ENCODE measurements around the gene MATK. TPM values are rescaled to one million over a fixed set of nuclear protein-coding genes. Genes with fewer than 3 reads are reported as not detected.

MATK gene
- total RNA-seq, 1 experiment from 2014 or later = 0.29 TPM

GRCh38 chr19:3833578-3834348 is 47.6 kb upstream of the MATK start:
- ChIA-PET CTCF (no interaction called here), POLR2A (no interaction called here)
- H3K27me3 Mint-ChIP-seq (ENCODE audit: insufficient read depth, unreplicated experiment) = no peaks in the 10 kb centered on the region
- BruUV-seq (replicated peaks) = no TSS peak
- H3K4me1 Mint-ChIP-seq (ENCODE audit: low read depth, unreplicated experiment) = no peaks in the 10 kb centered on the region
- H3K9me3 Mint-ChIP-seq (ENCODE audit: unreplicated experiment) = no peaks in the 10 kb centered on the region
- H3K4me3 ChIP-seq (ENCODE audit: low read depth, low read length) = no peak overlapping the region
- H3K9me3 ChIP-seq = no peaks in the 10 kb centered on the region
- no peak for DNase-seq
- intact Hi-C loops (cut with micrococcal nuclease; ENCODE audit: unreplicated experiment) = no loop called here
- H3K27me3 ChIP-seq (replicated peaks; ENCODE audit: control insufficient read depth, insufficient read depth, low read length) = no peaks in the 10 kb centered on the region
- no peaks in the 10 kb centered on the region for H3K4me1 ChIP-seq
- H3K36me3 Mint-ChIP-seq (ENCODE audit: insufficient read depth, unreplicated experiment) = peaks cover 5% of the 10 kb centered on the region
- H3K36me3 ChIP-seq (ENCODE audit: control insufficient read depth, insufficient read depth, low read length) = no peaks in the 10 kb centered on the region
- H3K4me3 Mint-ChIP-seq (ENCODE audit: unreplicated experiment) = no peak overlapping the region
- TF ChIP-seq, protein P1, sequence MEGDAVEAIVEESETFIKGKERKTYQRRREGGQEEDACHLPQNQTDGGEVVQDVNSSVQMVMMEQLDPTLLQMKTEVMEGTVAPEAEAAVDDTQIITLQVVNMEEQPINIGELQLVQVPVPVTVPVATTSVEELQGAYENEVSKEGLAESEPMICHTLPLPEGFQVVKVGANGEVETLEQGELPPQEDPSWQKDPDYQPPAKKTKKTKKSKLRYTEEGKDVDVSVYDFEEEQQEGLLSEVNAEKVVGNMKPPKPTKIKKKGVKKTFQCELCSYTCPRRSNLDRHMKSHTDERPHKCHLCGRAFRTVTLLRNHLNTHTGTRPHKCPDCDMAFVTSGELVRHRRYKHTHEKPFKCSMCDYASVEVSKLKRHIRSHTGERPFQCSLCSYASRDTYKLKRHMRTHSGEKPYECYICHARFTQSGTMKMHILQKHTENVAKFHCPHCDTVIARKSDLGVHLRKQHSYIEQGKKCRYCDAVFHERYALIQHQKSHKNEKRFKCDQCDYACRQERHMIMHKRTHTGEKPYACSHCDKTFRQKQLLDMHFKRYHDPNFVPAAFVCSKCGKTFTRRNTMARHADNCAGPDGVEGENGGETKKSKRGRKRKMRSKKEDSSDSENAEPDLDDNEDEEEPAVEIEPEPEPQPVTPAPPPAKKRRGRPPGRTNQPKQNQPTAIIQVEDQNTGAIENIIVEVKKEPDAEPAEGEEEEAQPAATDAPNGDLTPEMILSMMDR (IDR thresholded peaks at IDR 0.05; ENCODE audit: insufficient read depth in 1 of 2, low read depth in 1 of 2, low read length in 1 of 2, severe bottlenecking in 1 of 2, unreplicated experiment in 1 of 2) = no peak
- no peak overlapping the region for H3K27ac Mint-ChIP-seq (ENCODE audit: unreplicated experiment)

DNA sequence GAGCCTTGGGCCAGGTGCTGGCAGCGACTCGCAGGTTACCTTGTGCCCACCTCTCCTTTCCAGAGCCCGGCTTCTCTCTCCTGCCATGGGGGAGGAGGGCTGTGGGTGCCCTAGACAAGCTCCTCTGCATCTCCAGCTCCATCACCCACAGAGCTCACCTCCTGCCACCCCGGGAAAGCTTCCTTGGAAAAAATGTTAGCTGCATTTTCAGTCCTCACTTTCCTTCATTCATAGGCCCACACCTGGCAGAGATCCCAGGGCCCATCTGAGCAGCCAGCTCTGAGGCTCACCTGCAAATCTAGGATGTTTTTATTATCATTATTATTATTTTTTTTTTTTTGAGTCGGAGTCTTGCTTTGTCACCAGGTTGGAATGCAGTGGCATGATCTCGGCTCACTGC is 45.8 kb upstream of the MATK start:
- intact Hi-C loops (cut with micrococcal nuclease; ENCODE audit: unreplicated experiment) = no loop called here

DNA sequence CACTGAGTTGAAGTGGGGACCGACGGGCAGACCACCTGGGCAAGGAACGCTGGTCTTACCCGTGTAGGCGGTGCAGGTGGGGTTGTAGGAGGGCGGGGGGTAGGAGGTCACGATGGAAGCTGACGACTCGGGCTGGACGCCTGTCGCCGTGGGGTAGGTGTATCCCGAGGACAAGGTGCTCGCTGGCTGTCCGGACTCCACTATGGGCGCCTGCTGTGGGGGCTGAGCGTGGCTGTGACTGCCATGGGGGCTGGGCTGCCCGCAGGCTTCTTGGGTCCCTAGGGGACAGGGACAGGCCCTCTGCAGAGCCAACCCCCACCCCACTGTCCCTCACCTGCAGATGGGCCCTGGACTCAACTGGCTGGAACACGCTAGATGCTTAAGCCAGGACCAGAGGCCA is 45.4 kb upstream of the MATK start:
- H3K4me1 Mint-ChIP-seq (ENCODE audit: low read depth, unreplicated experiment) = no peaks in the 10 kb centered on the region
- no peaks in the 10 kb centered on the region for H3K36me3 Mint-ChIP-seq (ENCODE audit: insufficient read depth, unreplicated experiment)
- H3K27me3 Mint-ChIP-seq (ENCODE audit: insufficient read depth, unreplicated experiment) = no peaks in the 10 kb centered on the region
- POLR2A ChIA-PET = no interaction called here
- Histone ChIP-seq H3K27me3 (replicated peaks; ENCODE audit: control insufficient read depth, insufficient read depth, low read length) (no peaks in the 10 kb centered on the region), H3K9me3 (no peaks in the 10 kb centered on the region), H3K4me3 (ENCODE audit: low read depth, low read length) (no peak overlapping the region), H3K36me3 (ENCODE audit: control insufficient read depth, insufficient read depth, low read length) (no peaks in the 10 kb centered on the region), H3K4me1 (no peaks in the 10 kb centered on the region)
- H3K27ac Mint-ChIP-seq (ENCODE audit: unreplicated experiment) = no peak overlapping the region
- intact Hi-C loops (cut with micrococcal nuclease; ENCODE audit: unreplicated experiment) = no loop called here
- no peaks in the 10 kb centered on the region for H3K9me3 Mint-ChIP-seq (ENCODE audit: unreplicated experiment)
- CTCF ChIA-PET = no interaction called here
- no peak for DNase-seq
- no peak overlapping the region for H3K4me3 Mint-ChIP-seq (ENCODE audit: unreplicated experiment)
- TF ChIP-seq, protein P1 (IDR thresholded peaks at IDR 0.05; ENCODE audit: insufficient read depth in 1 of 2, low read depth in 1 of 2, low read length in 1 of 2, severe bottlenecking in 1 of 2, unreplicated experiment in 1 of 2) = no peak
- BruUV-seq (replicated peaks) = no TSS peak

More for the DNA sequence above, 45.8 kb upstream of the MATK start:
- TF ChIP-seq, protein P1 (IDR thresholded peaks at IDR 0.05; ENCODE audit: insufficient read depth in 1 of 2, low read depth in 1 of 2, low read length in 1 of 2, severe bottlenecking in 1 of 2, unreplicated experiment in 1 of 2) = no peak
- H3K4me1 Mint-ChIP-seq (ENCODE audit: low read depth, unreplicated experiment) = no peaks in the 10 kb centered on the region
- H3K36me3 Mint-ChIP-seq (ENCODE audit: insufficient read depth, unreplicated experiment) = no peaks in the 10 kb centered on the region
- BruUV-seq (replicated peaks) = no TSS peak
- POLR2A ChIA-PET = no interaction called here
- DNase-seq = no peak
- Histone ChIP-seq H3K9me3 (no peaks in the 10 kb centered on the region), H3K36me3 (ENCODE audit: control insufficient read depth, insufficient read depth, low read length) (no peaks in the 10 kb centered on the region), H3K4me1 (no peaks in the 10 kb centered on the region), H3K27me3 (replicated peaks; ENCODE audit: control insufficient read depth, insufficient read depth, low read length) (no peaks in the 10 kb centered on the region), H3K4me3 (ENCODE audit: low read depth, low read length) (no peak overlapping the region)
- CTCF ChIA-PET = no interaction called here
- no peak overlapping the region for H3K27ac Mint-ChIP-seq (ENCODE audit: unreplicated experiment)
- H3K27me3 Mint-ChIP-seq (ENCODE audit: insufficient read depth, unreplicated experiment) = no peaks in the 10 kb centered on the region
- no peaks in the 10 kb centered on the region for H3K9me3 Mint-ChIP-seq (ENCODE audit: unreplicated experiment)
- H3K4me3 Mint-ChIP-seq (ENCODE audit: unreplicated experiment) = no peak overlapping the region
